MM.1S (cell line): ENCODE data around the gene CD47.

Experiments used
- DNase-seq: peaks from one replicate; pipeline ENCODE4 v3.0.0-alpha.2; 2015
- H2AFZ ChIP-seq: fragments of 300-600 bp; sonication (generic); 2 replicates; pipeline ENCODE4 v1.6.0; 2016; ENCODE audit warnings: antibody characterized with exemption, low read length
- H3F3A ChIP-seq: fragments of 300-600 bp; sonication (generic); 2 replicates; pipeline ENCODE4 v1.6.1; 2016; ENCODE audit warnings: mild to moderate bottlenecking, antibody characterized with exemption, low read length, moderate library complexity, mixed read lengths; ENCODE audit not compliant: insufficient read depth
- H3K27ac ChIP-seq: fragments of 300-600 bp; sonication (generic); 2 replicates; pipeline ENCODE4 v1.5.1; 2016; ENCODE audit warnings: mild to moderate bottlenecking, low read length
- H3K27me3 ChIP-seq: fragments of 300-600 bp; sonication (generic); replicated peaks from 2 replicates; pipeline ENCODE4 v1.6.0; 2016; ENCODE audit warnings: low read length; ENCODE audit not compliant: insufficient read depth
- H3K36me3 ChIP-seq: fragments of 300-600 bp; sonication (generic); replicated peaks from 2 replicates; pipeline ENCODE4 v1.6.1; 2016; ENCODE audit warnings: mild to moderate bottlenecking, low read length, mixed read lengths; ENCODE audit not compliant: insufficient read depth
- H3K4me1 ChIP-seq: fragments of 300-600 bp; sonication (generic); 2 replicates; pipeline ENCODE4 v1.6.1; 2016; ENCODE audit warnings: low read length, mixed read lengths
- H3K4me2 ChIP-seq: fragments of 300-600 bp; sonication (generic); 2 replicates; pipeline ENCODE4 v1.6.0; 2016; ENCODE audit warnings: low read depth, low read length
- H3K4me3 ChIP-seq: fragments of 300-600 bp; sonication (generic); 2 replicates; pipeline ENCODE4 v1.5.1; 2016; ENCODE audit warnings: low read length, mixed read lengths
- H3K79me2 ChIP-seq: fragments of 300-600 bp; sonication (generic); 2 replicates; pipeline ENCODE4 v1.6.1; 2016; ENCODE audit warnings: mixed run types, low read length, mixed read lengths
- H3K9ac ChIP-seq: fragments of 300-600 bp; sonication (generic); 2 replicates; pipeline ENCODE4 v1.6.1; 2016; ENCODE audit warnings: low read length, mixed read lengths
- H3K9me2 ChIP-seq: fragments of 300-600 bp; sonication (generic); replicated peaks from 2 replicates; pipeline ENCODE4 v1.6.1; 2016; ENCODE audit warnings: mild to moderate bottlenecking, low read length, mixed read lengths; ENCODE audit not compliant: insufficient read depth
- H3K9me3 ChIP-seq: fragments of 300-600 bp; sonication (generic); replicated peaks from 2 replicates; pipeline ENCODE4 v1.6.1; 2016; ENCODE audit warnings: mild to moderate bottlenecking, low read length, mixed read lengths; ENCODE audit not compliant: insufficient read depth
- H4K20me1 ChIP-seq: fragments of 300-600 bp; sonication (generic); 2 replicates; pipeline ENCODE4 v1.6.1; 2016; ENCODE audit warnings: mild to moderate bottlenecking, low read length, moderate library complexity, mixed read lengths; ENCODE audit not compliant: insufficient read depth
- EZH2 ChIP-seq: fragments of 300-600 bp; sonication (generic); optimal IDR thresholded peaks from 2 replicates; pipeline ENCODE3; 2017; ENCODE audit warnings: low read depth, mild to moderate bottlenecking, antibody characterized with exemption, low read length, mixed read lengths
- EZH2phosphoT487 ChIP-seq: fragments of 300-600 bp; sonication (generic); IDR thresholded peaks from 2 replicates; pipeline ENCODE4 v1.6.1; 2018; ENCODE audit warnings: antibody characterized with exemption, low read length
- TF ChIP-seq, protein P1 (sequence below): fragments of 300-600 bp; sonication (generic); IDR thresholded peaks from 2 replicates; pipeline ENCODE4 v1.5.1; 2016; ENCODE audit warnings: antibody characterized with exemption, low read length, mixed read lengths

The CD47 gene

DNA sequence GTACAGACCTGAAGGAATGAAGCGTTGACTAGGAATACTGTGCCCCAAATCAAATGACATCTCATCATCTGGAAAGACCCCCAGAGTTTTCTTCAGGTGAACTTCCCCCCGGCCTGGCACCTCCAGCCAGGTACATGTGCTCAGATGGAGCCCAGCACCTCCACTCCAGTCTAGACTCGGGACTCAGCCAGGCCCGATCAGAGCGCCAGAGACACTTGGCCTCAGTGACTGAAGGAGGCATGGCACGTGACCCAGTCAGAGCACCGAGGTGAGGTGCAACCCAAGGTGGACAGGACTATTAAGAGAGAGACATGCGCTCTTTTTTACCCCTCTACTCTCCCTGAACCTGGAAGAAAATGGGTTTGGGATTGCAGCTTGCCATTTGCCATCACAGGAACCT, 48.5 kb downstream of the CD47 start:
- no peaks in the 10 kb centered on the region; the same call in 1 of the 2 replicates for H3K36me3 ChIP-seq

DNA sequence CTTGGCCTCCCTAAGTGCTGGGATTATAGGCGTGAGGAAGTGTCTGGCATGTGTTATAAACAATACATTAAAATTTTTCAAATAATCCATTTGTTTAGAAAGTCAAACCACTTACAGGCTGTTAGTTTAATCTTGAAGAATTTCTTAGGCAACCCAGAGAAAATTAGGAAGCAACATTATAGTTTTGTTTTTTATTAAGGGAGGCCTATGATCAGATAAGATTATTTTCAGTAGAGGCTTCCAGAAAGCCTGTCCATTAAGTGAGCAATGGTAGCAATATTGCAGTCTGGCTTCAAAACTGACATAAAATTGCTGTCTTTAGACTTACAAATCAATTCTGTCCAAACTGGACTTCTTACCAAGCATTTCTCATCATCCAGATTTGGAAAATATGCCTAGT, 49.6 kb downstream of the CD47 start:
- no peak for DNase-seq
- H3K79me2 ChIP-seq, result no peaks in the 10 kb centered on the region
- no peaks in the 10 kb centered on the region for H3F3A ChIP-seq
- H3K27me3 ChIP-seq, result no peaks in the 10 kb centered on the region
- H3K4me3 ChIP-seq, result no peak overlapping the region
- TF ChIP-seq EZH2phosphoT487 (no peak), EZH2 (no peak)
- TF ChIP-seq, protein P1, sequence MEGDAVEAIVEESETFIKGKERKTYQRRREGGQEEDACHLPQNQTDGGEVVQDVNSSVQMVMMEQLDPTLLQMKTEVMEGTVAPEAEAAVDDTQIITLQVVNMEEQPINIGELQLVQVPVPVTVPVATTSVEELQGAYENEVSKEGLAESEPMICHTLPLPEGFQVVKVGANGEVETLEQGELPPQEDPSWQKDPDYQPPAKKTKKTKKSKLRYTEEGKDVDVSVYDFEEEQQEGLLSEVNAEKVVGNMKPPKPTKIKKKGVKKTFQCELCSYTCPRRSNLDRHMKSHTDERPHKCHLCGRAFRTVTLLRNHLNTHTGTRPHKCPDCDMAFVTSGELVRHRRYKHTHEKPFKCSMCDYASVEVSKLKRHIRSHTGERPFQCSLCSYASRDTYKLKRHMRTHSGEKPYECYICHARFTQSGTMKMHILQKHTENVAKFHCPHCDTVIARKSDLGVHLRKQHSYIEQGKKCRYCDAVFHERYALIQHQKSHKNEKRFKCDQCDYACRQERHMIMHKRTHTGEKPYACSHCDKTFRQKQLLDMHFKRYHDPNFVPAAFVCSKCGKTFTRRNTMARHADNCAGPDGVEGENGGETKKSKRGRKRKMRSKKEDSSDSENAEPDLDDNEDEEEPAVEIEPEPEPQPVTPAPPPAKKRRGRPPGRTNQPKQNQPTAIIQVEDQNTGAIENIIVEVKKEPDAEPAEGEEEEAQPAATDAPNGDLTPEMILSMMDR, result no peak
- no peak overlapping the region for H3K27ac ChIP-seq
- no peaks in the 10 kb centered on the region for H3K4me1 ChIP-seq
- no peak overlapping the region for H3K9ac ChIP-seq
- no peaks in the 10 kb centered on the region for H4K20me1 ChIP-seq
- H2AFZ ChIP-seq, result no peak overlapping the region
- H3K36me3 ChIP-seq, result no peaks in the 10 kb centered on the region; the same call in 1 of the 2 replicates
- H3K9me3 ChIP-seq, result no peaks in the 10 kb centered on the region
- H3K9me2 ChIP-seq, result no peaks in the 10 kb centered on the region
- no peak overlapping the region for H3K4me2 ChIP-seq

More for the DNA sequence above, 48.5 kb downstream of the CD47 start:
- no peak overlapping the region for H3K27ac ChIP-seq
- no peak for TF ChIP-seq EZH2
- no peaks in the 10 kb centered on the region for H3F3A ChIP-seq
- H3K4me1 ChIP-seq, result no peaks in the 10 kb centered on the region
- H3K9me2 ChIP-seq, result no peaks in the 10 kb centered on the region
- DNase-seq, result no peak
- no peak overlapping the region for H3K9ac ChIP-seq
- H3K4me3 ChIP-seq, result no peak overlapping the region
- no peak overlapping the region for H3K4me2 ChIP-seq
- H2AFZ ChIP-seq, result no peak overlapping the region
- no peaks in the 10 kb centered on the region for H4K20me1 ChIP-seq
- H3K79me2 ChIP-seq, result no peaks in the 10 kb centered on the region
- H3K27me3 ChIP-seq, result no peaks in the 10 kb centered on the region
- no peaks in the 10 kb centered on the region for H3K9me3 ChIP-seq

DNA sequence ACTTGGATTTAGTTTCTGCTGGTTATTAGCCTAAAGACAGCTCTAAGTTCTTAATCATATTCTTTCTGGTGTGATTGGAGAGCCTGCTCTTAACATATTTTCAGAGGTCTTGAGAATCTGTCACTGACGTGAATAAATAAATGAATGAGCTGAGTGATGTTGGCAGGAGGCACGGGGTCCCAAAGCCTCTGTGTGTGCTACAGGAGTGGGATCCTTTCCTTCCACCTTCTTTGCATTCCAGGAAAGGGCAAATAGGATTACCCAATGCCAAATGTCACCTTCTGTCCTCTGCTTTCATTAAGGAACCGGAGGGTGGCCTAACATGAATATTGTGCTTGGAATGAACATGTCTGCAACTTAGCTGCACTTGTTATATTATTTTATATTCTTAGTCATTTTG, 53.1 kb downstream of the CD47 start:
- Histone ChIP-seq H3K4me1 (no peaks in the 10 kb centered on the region), H3K79me2 (no peaks in the 10 kb centered on the region), H3K27me3 (no peaks in the 10 kb centered on the region), H3F3A (no peaks in the 10 kb centered on the region), H3K9ac (no peak overlapping the region), H3K4me3 (no peak overlapping the region), H3K9me3 (no peaks in the 10 kb centered on the region), H3K27ac (no peak overlapping the region), H3K36me3 (no peaks in the 10 kb centered on the region), H3K4me2 (no peak overlapping the region), H2AFZ (no peak overlapping the region), H3K9me2 (no peaks in the 10 kb centered on the region), H4K20me1 (no peaks in the 10 kb centered on the region)
- no peak for DNase-seq
- TF ChIP-seq EZH2 (no peak), EZH2phosphoT487 (no peak)
- TF ChIP-seq, protein P1, result no peak

DNA sequence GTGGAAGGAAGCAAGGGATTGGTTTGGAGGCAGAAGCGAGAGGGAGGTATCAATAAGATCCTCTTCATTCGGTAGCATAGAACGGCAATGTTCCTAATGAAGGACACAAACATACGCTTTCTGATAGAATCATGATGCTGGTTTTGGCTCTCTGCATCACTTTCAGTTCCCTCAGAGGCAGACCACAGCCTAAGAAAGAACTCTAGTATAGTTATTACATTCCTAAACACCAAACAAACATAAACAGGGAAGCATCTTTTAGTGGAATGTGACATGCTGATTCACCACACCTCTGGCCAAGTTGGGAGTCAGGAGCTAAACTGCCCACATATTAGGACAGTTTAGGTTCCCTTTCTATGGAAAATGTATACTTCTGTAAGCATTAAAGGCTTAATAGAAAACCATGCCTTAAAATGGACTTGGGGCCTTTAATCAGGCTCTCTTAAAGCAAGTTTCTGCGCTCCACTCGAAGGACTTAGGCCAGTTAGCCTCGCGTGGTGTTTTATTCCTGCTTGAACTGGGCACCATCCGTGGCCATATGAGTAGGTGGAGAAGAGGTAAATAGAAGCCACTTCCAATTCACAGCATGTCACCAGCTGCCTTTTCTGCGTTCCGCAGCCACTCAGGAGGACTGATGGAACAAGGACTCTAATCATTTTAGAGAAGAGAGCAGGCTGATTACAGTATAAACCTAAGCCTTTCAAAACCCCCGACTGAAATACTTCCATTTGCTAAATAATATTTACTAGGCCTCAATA, 53.7 kb downstream of the CD47 start:
- Histone ChIP-seq H3K27ac (no peak overlapping the region), H4K20me1 (no peaks in the 10 kb centered on the region), H3K4me2 (no peak overlapping the region), H3F3A (no peaks in the 10 kb centered on the region), H2AFZ (no peak overlapping the region), H3K9me2 (no peaks in the 10 kb centered on the region), H3K36me3 (no peaks in the 10 kb centered on the region), H3K9me3 (no peaks in the 10 kb centered on the region), H3K9ac (no peak overlapping the region), H3K27me3 (no peaks in the 10 kb centered on the region), H3K79me2 (no peaks in the 10 kb centered on the region), H3K4me3 (no peak overlapping the region), H3K4me1 (no peaks in the 10 kb centered on the region)
- TF ChIP-seq EZH2phosphoT487, result no peak
- no peak for TF ChIP-seq EZH2
- TF ChIP-seq, protein P1, result no peak
- DNase-seq, result no peak
